Stimulated activated CD4-positive, alpha-beta T cell treated with anti-CD3 and anti-CD28 coated beads, Interleukin-12 subunit alpha, Interleukin-12 subunit beta, amount 100 ng/mL, for 24 hours (primary cell): ENCODE results near the gene R3HDM1.
A peak's percentile ranks its signal among the peaks of the same experiment; 100 is the strongest.
"Not testable (repeated sequence)": the region's sequence is repeated elsewhere in the genome, so short reads cannot be mapped to it uniquely, and the experiment has no call there.

Experiments
- DNase-seq, 2 experiments: peaks; one replicate each; pipeline ENCODE4 v3.0.0-alpha.2; 2020; ENCODE audit warnings: low read depth in 2 of 2

The R3HDM1 gene

GRCh38 chr2:135641156-135642068 lies 110.1 kb downstream of the R3HDM1 start:
- no peak for DNase-seq

- no peak for DNase-seq
Measured at GRCh38 chr2:135647836-135648579, 116.7 kb downstream of the R3HDM1 start.

- DNase-seq, result no peak
Measured at GRCh38 chr2:135650721-135651120, 119.4 kb downstream of the R3HDM1 start.

- no peak for DNase-seq
Measured at GRCh38 chr2:135651717-135652116, 120.4 kb downstream of the R3HDM1 start.

GRCh38 chr2:135654239-135654638 lies 123.0 kb downstream of the R3HDM1 start:
- not testable (repeated sequence) for DNase-seq

GRCh38 chr2:135657806-135658582 lies 126.7 kb downstream of the R3HDM1 start:
- peak; percentile 5 to 8 for DNase-seq

GRCh38 chr2:135662088-135662487 lies 130.8 kb downstream of the R3HDM1 start:
- DNase-seq, result no peak

GRCh38 chr2:135663148-135663700 lies 131.9 kb downstream of the R3HDM1 start:
- no peak for DNase-seq

- no peak for DNase-seq
Measured at GRCh38 chr2:135664623-135665068, 133.4 kb downstream of the R3HDM1 start.

GRCh38 chr2:135667045-135667444 lies 135.8 kb downstream of the R3HDM1 start:
- no peak for DNase-seq

- DNase-seq, result no peak
Measured at GRCh38 chr2:135674453-135674852, 143.2 kb downstream of the R3HDM1 start.

- DNase-seq, result no peak
Measured at GRCh38 chr2:135676031-135676430, 144.7 kb downstream of the R3HDM1 start.

GRCh38 chr2:135679125-135679524 lies 147.8 kb downstream of the R3HDM1 start:
- no peak for DNase-seq

- no peak for DNase-seq
Measured at GRCh38 chr2:135685361-135685760, 154.1 kb downstream of the R3HDM1 start.

- DNase-seq, result no peak
Measured at GRCh38 chr2:135688978-135689377, 157.7 kb downstream of the R3HDM1 start.

GRCh38 chr2:135689679-135690078 lies 158.4 kb downstream of the R3HDM1 start:
- no peak for DNase-seq

- DNase-seq, result no peak
Measured at GRCh38 chr2:135694711-135695110, 163.4 kb downstream of the R3HDM1 start.

- DNase-seq, result no peak
Measured at GRCh38 chr2:135698838-135699237, 167.6 kb downstream of the R3HDM1 start.

GRCh38 chr2:135701442-135701841 lies 170.2 kb downstream of the R3HDM1 start:
- no peak for DNase-seq

- DNase-seq, result no peak
Measured at GRCh38 chr2:135703300-135703699, 172.0 kb downstream of the R3HDM1 start.

GRCh38 chr2:135704075-135704474 lies 172.8 kb downstream of the R3HDM1 start:
- DNase-seq, result not testable (repeated sequence)

- DNase-seq, result no peak
Measured at GRCh38 chr2:135708159-135708558, 176.9 kb downstream of the R3HDM1 start.
